DMS 273 (cell line): Measurements from ENCODE around the gene DHX40.
A peak's percentile ranks its signal among the peaks of the same experiment; 100 is the strongest.
"Not testable (repeated sequence)": the region's sequence is repeated elsewhere in the genome, so short reads cannot be mapped to it uniquely, and the experiment has no call there.

Source experiments
- DNase-seq: peaks from one replicate; lab custom pipeline; 2025; ENCODE audit not compliant: unreplicated experiment; lab: John Stamatoyannopoulos, UW

Gene DHX40

DNA sequence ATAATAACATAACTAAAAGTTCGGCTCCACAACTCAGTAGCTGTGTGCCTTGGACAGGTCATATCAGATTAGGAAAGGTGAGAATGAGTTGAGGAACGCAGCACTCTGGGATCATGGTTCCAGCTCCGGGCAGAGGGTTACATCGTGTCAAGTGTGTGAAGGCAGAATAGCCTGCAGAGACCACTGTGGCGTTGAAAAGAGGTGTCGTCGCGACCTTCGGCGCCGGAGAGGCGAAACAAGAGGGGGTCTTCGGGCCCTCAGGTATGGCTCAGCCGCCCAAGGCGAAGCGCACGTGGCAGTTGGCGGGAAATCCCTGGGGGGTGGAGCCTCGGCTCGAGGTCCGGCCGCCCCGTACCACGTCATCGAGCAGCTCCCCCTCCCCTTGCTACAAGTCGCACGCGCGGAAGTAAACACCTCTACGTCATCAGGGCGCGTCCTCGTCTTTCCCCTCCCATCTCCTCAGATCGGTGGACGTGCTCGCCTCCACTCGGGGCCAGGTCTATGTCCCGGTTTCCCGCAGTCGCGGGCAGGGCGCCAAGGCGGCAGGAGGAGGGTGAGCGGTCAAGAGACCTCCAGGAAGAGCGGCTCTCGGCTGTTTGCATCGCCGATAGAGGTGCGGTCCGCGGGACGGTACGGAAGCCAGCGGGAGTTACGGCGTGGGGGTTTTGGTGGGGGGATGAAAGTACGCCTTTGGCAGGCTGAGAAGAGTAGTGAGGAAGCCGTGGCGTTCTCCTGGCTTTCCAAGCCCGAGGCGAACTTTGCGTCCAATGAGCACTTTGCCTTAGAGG is at the start of gene DHX40:
DHX40 (plus strand) TSS at position 440 of the 788 bp plus-strand sequence; CDS start at position 502, 62 bp downstream.
- DNase-seq: peak; percentile 97

DNA sequence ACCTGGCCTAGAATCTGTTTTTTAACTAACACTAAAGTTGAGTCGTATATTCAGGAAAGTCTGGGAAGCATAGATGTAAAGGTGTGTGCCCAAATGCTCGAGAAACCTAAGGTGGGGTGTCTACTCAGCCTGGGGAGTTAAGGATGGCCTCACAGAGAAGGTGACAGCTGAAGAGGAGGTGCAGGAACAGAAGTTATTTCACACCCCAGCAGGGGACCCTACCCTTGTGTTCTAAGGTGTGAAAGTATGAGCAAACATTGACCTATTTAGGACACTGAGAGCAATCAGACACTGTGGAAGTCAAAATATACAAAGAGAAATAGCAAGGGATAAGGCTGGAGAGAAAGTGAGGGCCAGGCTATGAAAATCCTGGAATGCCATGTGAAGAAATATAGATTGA is 49.0 kb upstream of the DHX40 start:
- DNase-seq: no peak

DNA sequence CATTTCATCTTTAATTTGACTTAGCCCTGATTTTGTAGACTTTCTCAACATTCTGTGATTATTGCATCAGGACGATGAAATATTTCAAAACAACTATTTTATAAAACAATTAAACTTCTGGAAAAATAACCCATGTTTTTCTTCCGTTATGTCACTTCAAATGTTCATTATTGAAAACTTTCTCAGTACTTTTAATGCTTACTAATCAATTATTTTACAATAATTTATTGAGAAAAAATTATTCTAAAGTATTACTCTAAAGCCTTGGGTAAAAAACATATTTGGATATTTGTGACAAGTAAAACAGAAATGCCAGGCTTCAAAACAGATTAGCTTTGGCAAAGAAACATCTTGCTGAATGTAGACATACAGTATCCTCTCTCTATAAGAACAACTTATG is 46.3 kb upstream of the DHX40 start:
- no peak for DNase-seq

DNA sequence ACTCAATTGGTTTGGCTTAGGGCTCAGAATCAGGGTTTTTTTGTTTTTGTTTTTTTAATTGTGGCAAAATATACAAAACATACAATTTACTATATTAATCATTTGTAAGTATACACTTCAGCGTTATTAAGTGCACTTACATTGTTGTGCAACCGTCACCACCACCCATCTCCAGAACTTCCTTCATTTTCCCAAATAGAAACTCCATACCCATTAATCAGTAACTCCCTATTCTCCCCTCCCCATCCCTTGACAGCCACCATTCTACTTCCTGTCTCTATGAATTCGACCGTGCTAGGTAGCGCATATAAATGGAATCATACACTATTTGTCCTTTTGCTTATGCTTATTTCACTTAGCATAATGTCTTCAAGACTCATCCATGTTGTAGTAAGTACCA is 45.2 kb upstream of the DHX40 start:
- no peak for DNase-seq

- peak; percentile 82 for DNase-seq
These were observed 43.8 kb upstream of the DHX40 start for GRCh38 chr17:59521465-59522126.

DNA sequence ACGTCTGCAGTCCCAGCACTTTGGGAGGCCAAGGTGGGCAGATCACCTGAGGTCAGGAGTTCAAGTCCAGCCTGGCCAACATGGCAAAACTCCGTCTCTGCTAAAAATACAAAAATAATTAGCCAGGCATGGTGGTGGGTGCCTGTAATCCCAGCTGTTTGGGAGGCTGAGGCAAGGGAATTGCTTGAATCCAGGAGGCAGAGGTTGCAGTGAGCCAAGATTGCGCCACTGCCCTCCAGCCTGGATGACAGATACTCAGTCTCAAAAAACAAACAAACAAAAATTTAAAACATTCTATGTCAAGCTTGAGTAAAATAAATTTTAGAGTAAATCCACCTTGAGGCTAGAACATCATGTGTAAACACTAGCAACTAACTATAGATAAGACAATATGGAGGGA is 40.5 kb upstream of the DHX40 start:
- DNase-seq: not testable (repeated sequence)

DNA sequence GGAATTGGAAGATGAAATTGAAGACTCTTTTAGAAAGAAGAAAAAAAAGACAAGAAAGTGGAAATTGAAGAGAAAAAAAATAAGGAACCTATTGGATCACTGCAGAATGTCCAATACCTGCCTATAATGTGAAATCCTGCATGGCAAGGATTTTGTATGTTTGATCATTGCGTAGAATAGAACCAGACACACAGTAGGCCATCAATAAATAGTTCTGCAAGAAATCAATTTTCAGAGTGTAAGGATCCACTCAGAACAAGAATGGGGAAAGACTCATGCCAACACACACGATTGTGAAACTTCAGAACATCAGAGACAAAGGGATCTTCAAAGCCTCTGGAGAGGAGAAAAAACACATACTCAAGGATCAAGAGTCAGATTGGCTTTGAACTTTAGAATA is 39.7 kb upstream of the DHX40 start:
- no peak for DNase-seq

DNA sequence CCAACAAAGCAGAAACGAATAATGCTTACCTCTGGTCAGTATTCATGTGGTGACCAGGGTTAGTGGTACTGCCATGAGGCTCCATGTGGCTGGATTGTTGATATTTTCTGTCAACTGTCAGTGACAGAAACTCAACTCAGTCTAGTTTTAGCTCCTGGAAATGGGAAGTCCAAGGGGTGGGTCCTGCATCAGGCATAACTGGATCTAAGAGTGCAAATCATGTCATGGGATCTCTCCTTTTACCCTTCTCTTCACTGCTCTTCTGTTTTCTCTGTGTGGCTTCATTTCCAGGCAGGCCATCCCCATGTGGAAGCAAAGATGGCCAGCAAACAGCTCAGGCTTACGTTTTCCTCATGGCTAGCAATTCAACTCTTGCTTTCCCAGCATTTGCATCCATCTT is 39.0 kb upstream of the DHX40 start:
- DNase-seq: no peak

- DNase-seq: peak; percentile 35
These were observed 38.0 kb upstream of the DHX40 start for GRCh38 chr17:59527325-59527917.

- DNase-seq: no peak
These were observed 37.5 kb upstream of the DHX40 start for GRCh38 chr17:59527931-59528330.

DNA sequence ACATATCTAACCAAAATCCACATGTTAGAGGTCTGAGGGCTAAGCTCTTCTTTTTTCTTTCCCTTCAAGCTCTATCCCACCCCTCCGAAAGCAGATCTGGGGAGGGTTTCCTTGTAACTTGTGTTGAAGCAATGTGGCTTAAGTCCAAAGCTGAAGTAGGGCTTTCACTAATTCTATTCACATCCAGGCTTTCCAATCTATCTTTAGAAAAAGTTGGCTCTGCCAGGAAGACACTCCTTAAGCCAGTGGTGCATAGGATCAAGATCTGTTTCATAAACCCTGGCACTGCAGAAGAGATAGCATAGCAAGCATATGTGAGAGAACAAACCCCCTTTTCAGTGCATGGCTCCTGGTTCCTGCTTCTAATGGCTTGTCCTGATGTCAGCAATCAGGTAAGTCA is 34.9 kb upstream of the DHX40 start:
- no peak for DNase-seq

DNA sequence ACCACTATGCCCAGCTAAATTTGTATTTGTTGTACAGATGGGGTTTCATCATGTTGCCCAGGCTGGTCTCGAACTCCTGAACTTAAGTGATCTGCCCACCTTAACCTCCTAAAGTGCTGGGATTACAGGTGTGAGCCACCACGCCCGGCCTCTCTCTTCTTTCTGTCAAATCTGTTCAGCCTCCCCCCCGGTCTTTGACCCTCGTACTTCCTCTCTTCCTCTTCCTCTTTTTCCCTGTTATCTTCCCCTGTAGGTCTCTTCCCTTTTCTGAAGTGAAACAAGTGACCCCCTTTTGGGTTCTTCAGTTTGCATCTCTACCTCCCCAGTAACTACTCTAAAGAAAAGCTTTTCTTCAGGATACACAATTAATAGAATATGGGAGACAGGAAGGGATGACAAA is 31.7 kb upstream of the DHX40 start:
- no peak for DNase-seq

- DNase-seq: peak; percentile 43
These were observed 30.8 kb upstream of the DHX40 start for GRCh38 chr17:59534583-59534982.

DNA sequence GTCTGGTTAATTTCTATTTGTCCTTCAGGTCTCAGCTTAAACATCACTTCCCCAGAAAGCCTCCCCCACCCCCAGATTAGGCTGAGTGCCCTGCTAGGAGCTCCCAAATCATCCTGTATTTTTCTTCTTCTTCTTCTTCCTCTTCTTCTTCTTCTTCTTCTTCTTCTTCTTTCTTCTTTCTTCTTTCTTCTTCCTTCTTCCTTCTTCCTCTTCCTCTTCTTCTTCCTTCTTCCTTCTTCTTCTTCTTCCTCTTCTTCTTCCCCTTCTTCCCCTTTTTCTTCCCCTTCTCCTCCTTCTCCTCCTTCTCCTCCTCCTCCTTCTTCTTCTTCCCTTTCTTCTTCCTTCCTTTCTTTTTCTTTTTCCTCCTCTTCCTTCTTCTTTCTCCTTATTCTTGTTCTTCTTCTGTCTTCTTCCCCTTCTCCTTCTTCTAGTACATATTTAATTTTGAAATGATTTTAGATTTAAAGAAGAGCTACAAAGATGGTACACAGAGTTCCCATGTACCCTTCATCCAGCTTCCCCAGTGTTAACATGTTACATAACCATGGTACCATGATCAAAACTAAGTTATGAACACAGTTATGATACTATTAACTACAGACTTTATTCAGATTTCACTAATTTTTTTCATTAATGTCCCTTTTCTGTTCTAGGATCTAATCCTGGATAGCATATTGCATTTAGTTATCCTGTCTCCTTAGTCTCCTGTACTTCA is 27.1 kb upstream of the DHX40 start:
- no peak for DNase-seq

GRCh38 chr17:59542960-59543635 is 22.3 kb upstream of the DHX40 start:
- no peak for DNase-seq

DNA sequence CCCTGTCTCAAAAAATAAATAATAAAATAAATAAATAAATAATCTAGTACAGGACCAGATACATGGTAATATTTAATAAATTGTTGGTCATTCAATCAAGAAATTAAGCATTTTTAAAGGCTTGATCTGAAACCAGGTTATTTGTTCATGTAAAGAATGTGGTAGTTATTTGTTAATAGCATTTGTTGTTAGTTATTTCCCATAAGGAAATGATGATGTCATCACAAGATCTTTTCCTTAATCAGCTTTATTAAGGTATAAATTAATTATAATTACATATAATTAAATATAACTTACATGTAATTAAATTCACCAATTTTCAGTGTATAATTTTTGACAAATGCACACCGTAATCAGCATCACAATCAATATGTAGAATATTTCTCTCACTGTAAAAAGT is 19.5 kb upstream of the DHX40 start:
- no peak for DNase-seq

DNA sequence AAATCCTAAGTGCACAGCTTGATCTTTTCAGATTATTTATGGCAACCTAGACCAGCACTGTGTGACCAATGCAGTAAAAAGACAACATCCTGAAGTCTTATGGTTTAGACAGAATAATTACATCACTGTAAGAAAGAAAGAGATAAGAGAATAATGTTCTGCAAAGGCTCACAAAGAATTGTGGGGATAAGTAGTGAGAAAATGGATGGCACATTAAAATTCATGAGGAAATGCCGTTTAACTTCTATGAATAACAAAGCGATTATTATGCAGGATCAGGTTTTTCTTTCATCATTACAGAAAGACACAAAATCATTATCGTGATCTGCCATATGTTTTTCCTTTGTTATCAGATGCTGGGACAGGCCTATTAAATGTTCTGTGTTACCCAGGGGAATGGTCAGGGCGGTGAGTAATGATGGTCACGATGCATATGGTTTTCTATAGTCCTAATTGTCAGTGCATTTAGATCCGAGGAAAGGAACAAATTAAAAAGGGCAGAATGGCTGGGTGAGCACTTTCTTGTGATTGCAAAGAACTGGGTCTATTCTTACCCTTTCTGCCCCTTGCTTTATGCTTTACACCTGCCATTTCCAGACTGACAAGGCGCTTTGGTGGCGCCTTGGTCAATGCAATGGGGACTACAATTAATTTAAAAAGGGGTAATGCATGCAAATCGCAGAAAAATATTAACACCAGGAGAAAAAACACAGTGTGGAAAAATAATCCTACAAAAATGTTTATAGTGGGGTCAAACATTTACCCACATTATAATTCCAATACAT is 18.1 kb upstream of the DHX40 start:
- peak; percentile 59 for DNase-seq

- not testable (repeated sequence) for DNase-seq
These were observed 16.4 kb upstream of the DHX40 start for GRCh38 chr17:59548985-59549384.

DNA sequence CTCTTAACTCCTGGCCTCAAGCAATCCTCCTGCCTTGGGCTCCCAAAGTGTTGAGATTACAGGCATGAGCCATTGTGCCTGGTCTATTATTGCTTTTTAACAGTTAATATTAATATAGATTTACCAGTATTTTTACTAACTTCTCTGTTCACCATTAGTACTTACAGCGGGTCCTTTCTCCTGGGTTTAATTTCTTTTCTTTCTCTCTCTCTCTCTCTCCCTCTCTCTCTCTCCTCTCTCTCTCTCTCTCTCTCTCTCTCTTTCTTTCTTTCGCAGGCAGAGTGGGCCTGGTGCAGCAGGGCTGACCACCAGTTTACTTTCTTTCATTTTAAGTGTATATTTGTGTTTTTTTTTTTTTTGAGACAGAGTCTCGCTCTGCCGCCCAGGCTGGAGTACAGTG is 14.7 kb upstream of the DHX40 start:
- DNase-seq: no peak

DNA sequence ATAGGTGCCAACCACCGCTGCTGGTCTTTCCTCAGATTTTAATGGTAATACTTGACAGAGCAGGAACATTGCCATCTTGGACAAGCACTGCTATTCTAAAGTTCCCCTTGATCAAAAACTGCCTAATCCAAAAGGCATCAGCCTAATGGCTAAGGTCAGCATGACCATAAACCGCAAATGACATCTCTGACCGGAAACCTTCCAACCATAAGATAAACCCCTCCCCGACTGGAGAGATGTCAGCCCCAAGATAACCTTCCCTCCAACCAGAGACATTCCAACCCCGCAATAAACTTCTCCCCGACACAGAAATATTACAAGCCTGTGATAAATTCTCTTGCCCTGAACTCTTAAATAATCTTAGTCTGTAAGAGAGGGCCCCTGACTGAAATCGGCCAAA is 7.4 kb upstream of the DHX40 start:
- no peak for DNase-seq
